Measurements from ENCODE around the gene SLC22A15.

DNA sequence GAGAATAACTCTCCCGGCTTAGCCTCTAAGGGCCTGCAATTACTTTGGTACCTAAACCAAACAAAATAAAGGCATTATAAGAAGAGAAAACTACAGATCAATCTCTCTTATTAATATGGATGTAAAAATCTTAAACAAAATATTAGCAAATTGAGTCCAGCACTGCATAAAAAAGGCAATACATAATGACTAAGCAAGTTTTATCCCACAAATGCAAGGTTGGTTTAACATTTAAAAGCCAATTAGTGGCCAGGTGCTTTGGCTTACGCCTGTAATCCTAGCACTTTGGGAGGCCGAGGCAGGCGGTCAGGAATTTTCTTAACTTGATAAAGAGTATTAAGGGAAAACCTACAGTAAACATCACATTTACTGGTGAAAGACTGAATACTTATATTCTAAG is 67.8 kb downstream of the SLC22A15 start:
- no peak for TF ChIP-seq CTCF (IDR thresholded peaks at IDR 0.05)
- TF ChIP-seq POLR2A (IDR thresholded peaks at IDR 0.05): no peak
- no peak for TF ChIP-seq POLR2AphosphoS5 (IDR thresholded peaks at IDR 0.05)

Measured in suprapubic skin (tissue), 4 donors.